ENCODE data around the gene CHMP4B.

GRCh38 chr20:33893314-33893713 is 82.2 kb downstream of the CHMP4B start:
- TF ChIP-seq CTCF (IDR thresholded peaks at IDR 0.05): no peak
- TF ChIP-seq POLR2A (IDR thresholded peaks at IDR 0.05): no peak

Measured in adrenal gland (tissue), 5 donors.